Measurements from ENCODE around the gene PTGES3.
"Not testable (repeated sequence)": the region's sequence is repeated elsewhere in the genome, so short reads cannot be mapped to it uniquely, and the experiment has no call there.

Gene PTGES3

GRCh38 chr12:56657416-56658379, 30.4 kb downstream of the PTGES3 start:
- DNase-seq: no peak
- Mint-ChIP-seq H3K4me3 (peak overlapping the region; percentile 44), H3K27ac (peak overlapping the region; percentile 87), H3K4me1 (ENCODE audit: low read depth) (peaks cover 27% of the 10 kb centered on the region), H3K27me3 (no peaks in the 10 kb centered on the region), H3K9me3 (peaks cover 9% of the 10 kb centered on the region), H3K36me3 (ENCODE audit: low read depth) (peaks cover 15% of the 10 kb centered on the region)

GRCh38 chr12:56653781-56654180, 34.3 kb downstream of the PTGES3 start:
- DNase-seq; H3K4me3 Mint-ChIP-seq; H3K27ac Mint-ChIP-seq; H3K36me3 Mint-ChIP-seq (ENCODE audit: low read depth); H3K27me3 Mint-ChIP-seq; H3K9me3 Mint-ChIP-seq: not testable (repeated sequence)
- H3K4me1 Mint-ChIP-seq (ENCODE audit: low read depth): peaks cover 15% of the 10 kb centered on the region

GRCh38 chr12:56648023-56648422, 40.1 kb downstream of the PTGES3 start:
- H3K4me3 Mint-ChIP-seq, H3K27me3 Mint-ChIP-seq, H3K9me3 Mint-ChIP-seq, DNase-seq: not testable (repeated sequence)
- Mint-ChIP-seq H3K36me3 (ENCODE audit: low read depth) (peaks cover 31% of the 10 kb centered on the region), H3K27ac (peak overlapping the region; percentile 40), H3K4me1 (ENCODE audit: low read depth) (peaks cover 24% of the 10 kb centered on the region)

GRCh38 chr12:56645717-56646446, 42.2 kb downstream of the PTGES3 start, which contains the start of gene ATP5F1B:
TSS of gene ATP5F1B (minus strand) at chr12:56645984. CDS start at chr12:56645963, 21 bp downstream.
- Mint-ChIP-seq H3K36me3 (ENCODE audit: low read depth) (peaks cover 44% of the 10 kb centered on the region), H3K27me3 (no peaks in the 10 kb centered on the region), H3K4me3 (peak within 1 kb of the TSS; percentile 99), H3K27ac (peak within 1 kb of the TSS; percentile 94), H3K4me1 (ENCODE audit: low read depth) (peaks cover 37% of the 10 kb centered on the region), H3K9me3 (no peaks in the 10 kb centered on the region)
- peak; percentile 88 for DNase-seq

GRCh38 chr12:56645201-56645716, 42.8 kb downstream of the PTGES3 start:
- Mint-ChIP-seq H3K36me3 (ENCODE audit: low read depth) (peaks cover 50% of the 10 kb centered on the region), H3K27me3 (no peaks in the 10 kb centered on the region), H3K4me3 (peak overlapping the region; percentile 99), H3K27ac (peak overlapping the region; percentile 94), H3K9me3 (no peaks in the 10 kb centered on the region), H3K4me1 (ENCODE audit: low read depth) (peaks cover 40% of the 10 kb centered on the region)
- DNase-seq: no peak

GRCh38 chr12:56644654-56645053, 43.4 kb downstream of the PTGES3 start:
- DNase-seq: no peak
- Mint-ChIP-seq H3K27ac (peak overlapping the region; percentile 94), H3K27me3 (no peaks in the 10 kb centered on the region), H3K36me3 (ENCODE audit: low read depth) (peaks cover 56% of the 10 kb centered on the region), H3K4me3 (peak overlapping the region; percentile 99), H3K9me3 (no peaks in the 10 kb centered on the region), H3K4me1 (ENCODE audit: low read depth) (peaks cover 43% of the 10 kb centered on the region)

- H3K9me3 Mint-ChIP-seq: no peaks in the 10 kb centered on the region
- H3K4me1 Mint-ChIP-seq (ENCODE audit: low read depth): peaks cover 66% of the 10 kb centered on the region
- H3K27ac Mint-ChIP-seq: peak overlapping the region; percentile 88
- no peak overlapping the region for H3K4me3 Mint-ChIP-seq
- peaks cover 86% of the 10 kb centered on the region for H3K36me3 Mint-ChIP-seq (ENCODE audit: low read depth)
- no peaks in the 10 kb centered on the region for H3K27me3 Mint-ChIP-seq
- no peak for DNase-seq
These were observed 46.9 kb downstream of the PTGES3 start for GRCh38 chr12:56641219-56641618.

- Mint-ChIP-seq H3K4me1 (ENCODE audit: low read depth) (peaks cover 77% of the 10 kb centered on the region), H3K9me3 (no peaks in the 10 kb centered on the region), H3K4me3 (no peak overlapping the region), H3K36me3 (ENCODE audit: low read depth) (peaks cover 61% of the 10 kb centered on the region), H3K27me3 (no peaks in the 10 kb centered on the region), H3K27ac (peak overlapping the region; percentile 94)
- DNase-seq: no peak
These were observed 50.5 kb downstream of the PTGES3 start for GRCh38 chr12:56637621-56638020.

GRCh38 chr12:56636675-56637540, 51.2 kb downstream of the PTGES3 start:
- H3K4me1 Mint-ChIP-seq (ENCODE audit: low read depth): peaks cover 77% of the 10 kb centered on the region
- no peaks in the 10 kb centered on the region for H3K27me3 Mint-ChIP-seq

GRCh38 chr12:56635806-56636674, 52.0 kb downstream of the PTGES3 start:
- H3K4me3 Mint-ChIP-seq: peak overlapping the region; percentile 85
- H3K9me3 Mint-ChIP-seq: no peaks in the 10 kb centered on the region

More at GRCh38 chr12:56636675-56637540, 51.2 kb downstream of the PTGES3 start:
- peak; percentile 88 for DNase-seq
- no peaks in the 10 kb centered on the region for H3K9me3 Mint-ChIP-seq
- H3K36me3 Mint-ChIP-seq (ENCODE audit: low read depth): peaks cover 54% of the 10 kb centered on the region
- peak overlapping the region; percentile 94 for H3K27ac Mint-ChIP-seq
- H3K4me3 Mint-ChIP-seq: peak overlapping the region; percentile 85

GRCh38 chr12:56634837-56635791, 53.0 kb downstream of the PTGES3 start:
- H3K27me3 Mint-ChIP-seq: no peaks in the 10 kb centered on the region
- H3K4me3 Mint-ChIP-seq: peak overlapping the region; percentile 85
- no peaks in the 10 kb centered on the region for H3K9me3 Mint-ChIP-seq
- H3K4me1 Mint-ChIP-seq (ENCODE audit: low read depth): peaks cover 89% of the 10 kb centered on the region
- peak; percentile 76 for DNase-seq
- peak overlapping the region; percentile 94 for H3K27ac Mint-ChIP-seq
- H3K36me3 Mint-ChIP-seq (ENCODE audit: low read depth): peaks cover 44% of the 10 kb centered on the region

More at GRCh38 chr12:56635806-56636674, 52.0 kb downstream of the PTGES3 start:
- DNase-seq: peak; percentile 88
- H3K27me3 Mint-ChIP-seq: no peaks in the 10 kb centered on the region
- H3K27ac Mint-ChIP-seq: peak overlapping the region; percentile 94
- peaks cover 48% of the 10 kb centered on the region for H3K36me3 Mint-ChIP-seq (ENCODE audit: low read depth)
- peaks cover 84% of the 10 kb centered on the region for H3K4me1 Mint-ChIP-seq (ENCODE audit: low read depth)

GRCh38 chr12:56634242-56634836, 53.7 kb downstream of the PTGES3 start:
- peaks cover 39% of the 10 kb centered on the region for H3K36me3 Mint-ChIP-seq (ENCODE audit: low read depth)
- H3K27ac Mint-ChIP-seq: peak overlapping the region; percentile 90
- no peaks in the 10 kb centered on the region for H3K9me3 Mint-ChIP-seq
- H3K27me3 Mint-ChIP-seq: no peaks in the 10 kb centered on the region
- H3K4me3 Mint-ChIP-seq: peak overlapping the region; percentile 85
- H3K4me1 Mint-ChIP-seq (ENCODE audit: low read depth): peaks cover 85% of the 10 kb centered on the region
- DNase-seq: peak; percentile 47
